Mesenchymal stem cell (in vitro differentiated cells and primary cell): ENCODE measurements around the gene LYRM9.

Experiments used
- DNase-seq: peaks from one replicate; pipeline ENCODE4 v3.0.0-alpha.2; 2013
- H2AFZ ChIP-seq: one replicate; pipeline ENCODE4 v1.6.1; 2013; ENCODE audit warnings: low read depth, mild to moderate bottlenecking, control low read depth, inconsistent platforms, low read length, moderate library complexity
- H2AK5ac ChIP-seq: 2 replicates; pipeline ENCODE4 v1.6.1; 2013; ENCODE audit warnings: low read length, moderate library complexity, mild to moderate bottlenecking, inconsistent platforms; ENCODE audit not compliant: severe bottlenecking
- H2BK120ac ChIP-seq: one replicate; pipeline ENCODE4 v1.6.1; 2013; ENCODE audit warnings: low read depth, mild to moderate bottlenecking, inconsistent platforms, low read length, moderate library complexity
- H2BK12ac ChIP-seq, 2 experiments: one replicate each; pipeline ENCODE4 v1.6.1; 2013; ENCODE audit warnings: inconsistent platforms in 2 of 2, low read length in 2 of 2, mild to moderate bottlenecking in 2 of 2, moderate library complexity in 2 of 2, control low read depth in 1 of 2
- H2BK15ac ChIP-seq: one replicate; pipeline ENCODE4 v1.6.1; 2013; ENCODE audit warnings: mild to moderate bottlenecking, low read depth, inconsistent platforms; ENCODE audit not compliant: poor library complexity, severe bottlenecking
- H2BK5ac ChIP-seq: 2 replicates; pipeline ENCODE4 v1.6.1; 2013; ENCODE audit warnings: low read depth, mild to moderate bottlenecking, low read length, control low read depth, inconsistent platforms; ENCODE audit not compliant: poor library complexity, severe bottlenecking
- H3K14ac ChIP-seq, 2 experiments: one replicate each; pipeline ENCODE4 v1.6.1; 2013; ENCODE audit warnings: inconsistent platforms in 2 of 2, low read length in 2 of 2, control low read depth in 1 of 2, mild to moderate bottlenecking in 1 of 2, moderate library complexity in 1 of 2
- H3K18ac ChIP-seq, 2 experiments: one replicate each; pipeline ENCODE4 v1.6.1; 2013; ENCODE audit warnings: inconsistent platforms in 2 of 2, low read length in 2 of 2, control low read depth in 1 of 2, low read depth in 1 of 2, mild to moderate bottlenecking in 1 of 2
- H3K23ac ChIP-seq, 2 experiments: one replicate each; pipeline ENCODE4 v1.6.1; 2013; ENCODE audit warnings: inconsistent platforms in 2 of 2, low read length in 2 of 2, mild to moderate bottlenecking in 2 of 2, moderate library complexity in 2 of 2, control low read depth in 1 of 2
- H3K27ac ChIP-seq: 2 replicates; pipeline ENCODE4 v1.5.1; 2013; ENCODE audit warnings: mild to moderate bottlenecking, moderate library complexity, low read length, control low read depth, inconsistent platforms; ENCODE audit not compliant: poor library complexity, severe bottlenecking
- H3K27me3 ChIP-seq, 2 experiments: 2 replicates each; pipeline versions ENCODE4 v1.6.1 to v1.7.0; 2013; ENCODE audit warnings: low read length in 2 of 2, mild to moderate bottlenecking in 2 of 2, moderate library complexity in 2 of 2, control low read depth in 1 of 2, inconsistent platforms in 1 of 2; ENCODE audit not compliant: control insufficient read depth in 1 of 2, insufficient read depth in 1 of 2
- H3K36me3 ChIP-seq, 2 experiments: 2 replicates each; pipeline versions ENCODE4 v1.6.1 to v1.7.0; 2013; ENCODE audit warnings: low read length in 2 of 2, control low read depth in 1 of 2, inconsistent platforms in 1 of 2, low read depth in 1 of 2, mild to moderate bottlenecking in 1 of 2; ENCODE audit not compliant: insufficient read depth in 2 of 2, control insufficient read depth in 1 of 2
- H3K4ac ChIP-seq, 2 experiments: one replicate each; pipeline ENCODE4 v1.6.1; 2013; ENCODE audit warnings: inconsistent platforms in 2 of 2, low read length in 2 of 2, mild to moderate bottlenecking in 2 of 2, moderate library complexity in 2 of 2, control low read depth in 1 of 2, low read depth in 1 of 2
- H3K4me1 ChIP-seq: 2 replicates; pipeline ENCODE4 v1.6.1; 2013; ENCODE audit warnings: low read depth, low read length, control low read depth; ENCODE audit not compliant: control insufficient read depth, insufficient read depth
- H3K4me2 ChIP-seq: 2 replicates; pipeline ENCODE4 v1.6.1; 2013; ENCODE audit warnings: low read length, mild to moderate bottlenecking, inconsistent platforms; ENCODE audit not compliant: poor library complexity, severe bottlenecking
- H3K4me3 ChIP-seq, 2 experiments: 2 replicates each; pipeline versions ENCODE4 v1.5.1 to v1.7.0; 2013; ENCODE audit warnings: low read length in 2 of 2, mild to moderate bottlenecking in 2 of 2, control low read depth in 1 of 2, low read depth in 1 of 2; ENCODE audit not compliant: insufficient read depth in 1 of 2
- H3K79me1 ChIP-seq: replicated peaks from 2 replicates; pipeline ENCODE4 v1.6.1; 2013; ENCODE audit warnings: mild to moderate bottlenecking, control low read depth, low read length, inconsistent platforms; ENCODE audit not compliant: poor library complexity, severe bottlenecking
- H3K9ac ChIP-seq: 2 replicates; pipeline ENCODE4 v1.7.0; 2013; ENCODE audit warnings: mild to moderate bottlenecking, low read length, moderate library complexity
- H3K9me3 ChIP-seq: 2 replicates; pipeline ENCODE4 v1.7.0; 2013; ENCODE audit warnings: mild to moderate bottlenecking, low read length; ENCODE audit not compliant: control insufficient read depth
- H4K8ac ChIP-seq: one replicate; pipeline ENCODE4 v1.6.1; 2013; ENCODE audit warnings: inconsistent platforms, mild to moderate bottlenecking, low read length, moderate library complexity
- H4K91ac ChIP-seq: one replicate; pipeline ENCODE4 v1.6.1; 2013; ENCODE audit warnings: mild to moderate bottlenecking, low read length, inconsistent platforms
- WGBS: methylation state at CpG from one replicate; pipeline ENCODE4 v1.1.7; 2013; ENCODE audit warnings: mixed read lengths; 5-methylcytosine and 5-hydroxymethylcytosine counted together

Gene LYRM9

DNA sequence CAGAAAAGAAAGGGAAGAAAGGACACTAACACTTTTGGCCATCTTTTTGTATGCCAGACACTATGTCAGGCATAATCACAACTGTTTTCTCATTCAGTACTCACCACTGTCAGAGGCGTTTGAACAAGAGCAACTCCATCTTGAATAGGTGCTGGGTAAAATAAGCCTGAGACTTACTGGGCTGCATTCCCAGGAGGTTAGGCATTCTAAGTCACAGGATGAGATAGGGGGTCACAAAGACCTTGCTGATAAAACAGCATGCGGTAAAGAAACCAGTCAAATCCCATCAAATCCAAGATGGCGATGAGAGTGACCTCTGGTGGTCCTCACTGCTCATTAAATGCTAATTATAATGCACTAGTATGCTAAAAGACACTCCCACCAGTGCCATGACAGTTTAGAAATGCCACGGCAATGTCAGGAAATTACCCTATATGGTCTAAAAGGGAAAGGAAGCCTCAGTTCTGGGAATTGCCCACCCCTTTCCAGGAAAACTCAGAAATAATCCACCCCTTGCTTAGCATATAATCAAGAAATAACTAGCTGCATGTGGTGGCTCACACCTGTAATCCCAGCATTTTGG, 14.9 kb upstream of the LYRM9 start:
- Histone ChIP-seq H4K91ac (no peak overlapping the region), H3K4me2 (no peak overlapping the region), H3K18ac (no peak overlapping the region), H2AFZ (no peak overlapping the region), H3K9me3 (peaks cover 9% of the 10 kb centered on the region), H2BK15ac (no peak overlapping the region), H3K4me3 (no peak overlapping the region), H3K36me3 (no peaks in the 10 kb centered on the region), H4K8ac (no peak overlapping the region), H3K27me3 (peaks cover 2 to 9% of the 10 kb centered on the region in 2 experiments), H3K4ac (no peak overlapping the region), H3K14ac (no peak overlapping the region), H2BK5ac (no peak overlapping the region), H2BK12ac (no peak overlapping the region), H2BK120ac (no peak overlapping the region), H3K27ac (no peak overlapping the region), H3K79me1 (no peaks in the 10 kb centered on the region), H3K4me1 (no peaks in the 10 kb centered on the region), H3K23ac (no peak overlapping the region), H3K9ac (no peak overlapping the region), H2AK5ac (no peak overlapping the region)
- 89% methylated on average over 4 of the region's 4 CpGs for WGBS
- DNase-seq = no peak

DNA sequence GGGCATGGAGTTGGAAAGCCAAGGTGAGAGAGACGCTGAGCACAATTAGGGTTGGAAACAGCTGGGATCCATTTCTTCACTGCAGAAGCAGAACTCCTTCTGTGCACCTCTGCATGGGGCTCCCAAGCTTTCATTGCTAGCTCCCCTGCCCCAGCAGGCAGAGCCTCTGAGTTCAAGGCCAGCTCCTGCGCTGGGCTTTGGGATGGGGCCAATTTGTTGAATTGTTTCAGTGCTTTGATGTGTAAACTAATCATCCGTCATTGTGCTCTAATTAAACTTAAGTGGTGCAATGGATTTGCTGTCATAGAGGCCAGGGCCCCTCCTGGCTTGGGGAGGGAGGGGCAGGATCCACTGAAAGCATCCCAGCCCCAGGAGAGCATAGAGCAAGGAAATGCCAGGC, 13.5 kb upstream of the LYRM9 start:
- Histone ChIP-seq H2AK5ac (no peak overlapping the region), H3K4me1 (no peaks in the 10 kb centered on the region), H3K14ac (no peak overlapping the region), H4K8ac (no peak overlapping the region), H2AFZ (no peak overlapping the region), H3K23ac (no peak overlapping the region), H3K9ac (no peak overlapping the region), H3K27me3 (peaks cover 2 to 9% of the 10 kb centered on the region in 2 experiments), H2BK120ac (no peak overlapping the region), H3K36me3 (no peaks in the 10 kb centered on the region), H3K18ac (no peak overlapping the region), H2BK15ac (no peak overlapping the region), H3K4me2 (no peak overlapping the region), H2BK5ac (no peak overlapping the region), H4K91ac (no peak overlapping the region), H3K79me1 (no peaks in the 10 kb centered on the region), H3K9me3 (peaks cover 9% of the 10 kb centered on the region), H3K4me3 (no peak overlapping the region), H2BK12ac (no peak overlapping the region), H3K4ac (no peak overlapping the region), H3K27ac (no peak overlapping the region)
- DNase-seq = no peak
- WGBS = 59% methylated on average over 3 of the region's 3 CpGs

DNA sequence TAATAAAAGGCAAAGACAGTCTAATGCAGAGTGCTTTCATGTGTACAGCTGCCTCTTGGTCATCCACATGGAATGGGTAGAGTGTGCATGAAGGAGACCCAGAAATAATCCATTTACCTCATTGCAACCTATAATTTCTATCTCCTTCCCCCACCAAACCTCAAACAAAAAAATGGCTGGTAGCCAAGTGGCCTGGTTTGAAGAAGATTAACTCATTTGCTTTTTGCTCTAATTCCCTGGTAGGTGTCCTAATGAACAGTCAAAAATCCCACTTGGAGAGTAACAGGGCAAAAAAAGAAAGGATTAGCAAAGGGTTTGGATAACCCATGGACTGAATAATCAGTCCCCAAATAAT, 13.0 kb upstream of the LYRM9 start:
- H3K27ac ChIP-seq = no peak overlapping the region
- no peak overlapping the region for H3K14ac ChIP-seq
- no peak overlapping the region for H2AFZ ChIP-seq
- H2BK12ac ChIP-seq = no peak overlapping the region
- no peak overlapping the region for H3K4me2 ChIP-seq
- H3K4ac ChIP-seq = no peak overlapping the region
- H3K9ac ChIP-seq = no peak overlapping the region
- H2BK120ac ChIP-seq = no peak overlapping the region
- no peak for DNase-seq
- peaks cover 9% of the 10 kb centered on the region for H3K9me3 ChIP-seq
- peaks cover 2 to 9% of the 10 kb centered on the region in 2 experiments for H3K27me3 ChIP-seq
- no peak overlapping the region for H3K4me3 ChIP-seq
- H2AK5ac ChIP-seq = no peak overlapping the region
- no peak overlapping the region for H4K8ac ChIP-seq
- H3K36me3 ChIP-seq = no peaks in the 10 kb centered on the region
- no peak overlapping the region for H3K18ac ChIP-seq
- no peaks in the 10 kb centered on the region for H3K4me1 ChIP-seq
- no peak overlapping the region for H4K91ac ChIP-seq
- H3K23ac ChIP-seq = no peak overlapping the region
- H3K79me1 ChIP-seq = no peaks in the 10 kb centered on the region
- H2BK15ac ChIP-seq = no peak overlapping the region
- no peak overlapping the region for H2BK5ac ChIP-seq

DNA sequence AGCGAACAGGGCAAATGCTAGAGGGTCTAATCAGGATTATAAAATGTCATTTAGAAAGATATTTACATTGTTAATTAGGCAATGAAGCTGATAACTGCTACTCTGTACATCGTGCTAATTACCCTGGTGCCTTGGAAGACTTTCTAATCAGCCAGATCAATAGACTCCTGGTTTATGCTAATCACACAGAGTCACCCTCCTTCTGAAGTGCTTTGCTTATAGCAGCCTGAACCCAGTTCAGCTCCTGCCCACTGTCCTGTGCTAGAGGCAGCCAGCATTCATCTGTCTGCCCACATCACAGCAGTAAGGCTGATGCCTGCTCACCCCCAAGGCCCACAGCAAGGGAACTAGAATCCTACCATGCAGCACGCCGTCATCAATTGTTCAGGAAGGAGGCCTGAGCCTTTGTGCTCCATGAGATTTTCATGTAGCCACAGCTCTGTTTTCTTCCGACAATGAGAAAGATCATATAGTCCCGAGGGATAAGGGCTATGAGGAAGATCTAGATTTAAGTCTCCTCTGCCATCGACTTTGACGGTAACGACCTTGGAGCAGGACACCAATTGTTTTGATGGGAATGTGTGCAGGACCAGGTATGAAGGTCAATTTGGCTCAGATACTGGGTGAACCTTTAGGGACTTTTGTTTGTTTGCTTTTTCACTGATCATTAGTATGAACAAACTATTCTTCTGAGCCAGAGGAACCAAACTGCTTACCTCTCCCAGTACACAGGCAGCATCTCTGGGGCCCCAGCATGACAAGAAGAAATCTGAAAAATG, 12.5 kb upstream of the LYRM9 start:
- no peak overlapping the region for H3K18ac ChIP-seq
- H3K27me3 ChIP-seq = peaks cover 2 to 9% of the 10 kb centered on the region in 2 experiments
- no peak overlapping the region for H3K14ac ChIP-seq
- H3K4me3 ChIP-seq = no peak overlapping the region
- no peak overlapping the region for H3K4ac ChIP-seq
- H2BK5ac ChIP-seq = no peak overlapping the region
- no peak overlapping the region for H4K8ac ChIP-seq
- no peak overlapping the region for H2AK5ac ChIP-seq
- no peaks in the 10 kb centered on the region for H3K4me1 ChIP-seq
- no peak overlapping the region for H3K27ac ChIP-seq
- peak overlapping the region; percentile 10 for H3K9ac ChIP-seq
- no peaks in the 10 kb centered on the region for H3K36me3 ChIP-seq
- no peak overlapping the region for H3K4me2 ChIP-seq
- no peak overlapping the region for H2BK12ac ChIP-seq
- no peak for DNase-seq
- no peak overlapping the region for H2AFZ ChIP-seq
- WGBS = 69% methylated on average over 9 of the region's 9 CpGs
- no peak overlapping the region for H3K23ac ChIP-seq
- no peak overlapping the region for H2BK15ac ChIP-seq
- peaks cover 9% of the 10 kb centered on the region for H3K9me3 ChIP-seq
- H4K91ac ChIP-seq = no peak overlapping the region
- H3K79me1 ChIP-seq = no peaks in the 10 kb centered on the region
- no peak overlapping the region for H2BK120ac ChIP-seq
